Measurements from ENCODE around the gene DOCK3.

DNA sequence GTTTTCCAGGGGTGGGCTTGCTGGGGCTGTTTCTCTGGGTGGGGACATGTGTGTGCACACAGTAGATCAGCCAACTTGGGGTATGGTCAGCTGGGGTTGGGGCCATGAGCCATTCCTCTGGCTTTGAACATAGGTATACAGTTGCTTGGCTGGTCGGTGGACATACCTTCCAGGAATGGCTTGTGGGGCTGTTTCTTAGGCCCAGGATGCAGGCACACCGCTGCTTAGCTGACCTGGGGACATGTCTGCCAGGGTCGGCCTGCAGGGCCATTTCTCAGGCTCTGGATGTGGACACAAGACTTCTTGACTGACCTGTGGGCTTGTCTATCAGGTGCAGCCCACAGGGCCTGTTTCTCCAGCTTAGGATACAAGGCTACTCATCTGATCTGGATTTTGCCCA, 130.6 kb downstream of the DOCK3 start:
- TF ChIP-seq CTCF (IDR thresholded peaks at IDR 0.05; ENCODE audit: low read length) (no peak), EZH2 (optimal IDR thresholded peaks at IDR 0.05; ENCODE audit: low read depth, low read length) (no peak), EZH2phosphoT487 (IDR thresholded peaks at IDR 0.05; ENCODE audit: low read length) (no peak)
